ENCODE results near the gene KDM6A.

GRCh38 chrX:45011131-45011530 is 138.1 kb downstream of the KDM6A start:
- TF ChIP-seq ZNF274 (IDR thresholded peaks at IDR 0.05; ENCODE audit: low read depth, low read length) (no peak), CTCF (IDR thresholded peaks at IDR 0.05 in 2 of 3, conservative IDR thresholded peaks at IDR 0.05 in 1 of 3; ENCODE audit: borderline replicate concordance in 1 of 3, insufficient read depth in 1 of 3, low read depth in 2 of 3, low read length in 2 of 3) (no peak), POLR2AphosphoS5 (IDR thresholded peaks at IDR 0.05; ENCODE audit: low read depth, low read length) (no peak), ZBTB33 (IDR thresholded peaks at IDR 0.05; ENCODE audit: extremely low read depth, insufficient replicate concordance, low read length) (no peak), ELF1 (IDR thresholded peaks at IDR 0.05; ENCODE audit: borderline replicate concordance, low read depth) (no peak)

All from HCT116 (cell line).